GM12872 (cell line): ENCODE measurements around the gene DUSP16.

Source experiments
- CTCF ChIP-seq: IDR thresholded peaks from 3 replicates; pipeline ENCODE4 v1.5.1; 2011; ENCODE audit warnings: low read depth, mild to moderate bottlenecking, low read length, moderate library complexity; ENCODE audit not compliant: insufficient read depth

Gene DUSP16

DNA sequence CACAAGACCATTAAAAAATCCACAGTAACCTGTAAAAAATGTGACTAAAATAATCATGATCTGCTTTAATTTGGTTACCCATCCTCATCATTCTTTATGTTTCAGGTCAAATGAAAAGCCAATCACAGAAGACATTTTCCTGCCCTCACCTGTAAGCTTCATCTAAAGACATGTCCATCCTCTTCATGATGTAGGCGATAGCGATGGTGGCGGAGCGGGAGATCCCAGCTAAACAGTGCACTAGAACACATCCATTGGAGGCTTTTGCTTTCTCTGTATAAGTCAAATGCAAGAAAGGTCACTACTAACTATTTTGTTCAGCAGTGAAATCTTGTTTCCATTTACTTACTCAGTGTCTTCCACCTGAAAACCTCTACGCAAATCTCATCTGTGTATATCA, 82.6 kb downstream of the DUSP16 start:
- TF ChIP-seq CTCF, result no peak

DNA sequence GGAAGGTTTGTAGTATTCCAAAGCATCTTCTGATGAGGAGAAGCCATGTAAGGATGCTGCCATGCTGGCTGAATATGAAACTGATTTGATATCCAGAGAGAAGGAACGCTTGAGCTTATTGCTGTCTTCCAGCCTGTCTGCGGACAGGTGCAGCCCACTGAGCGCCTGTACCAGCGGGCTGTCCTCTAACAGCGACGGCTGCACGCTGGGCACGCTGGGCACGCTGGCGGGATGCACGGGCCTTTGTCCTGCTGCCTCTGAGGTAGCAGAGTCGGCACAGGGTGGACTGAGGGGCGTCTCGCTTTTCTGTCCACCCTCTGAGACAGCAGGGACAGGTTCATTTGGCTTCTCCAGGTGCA, 85.2 kb downstream of the DUSP16 start:
- TF ChIP-seq CTCF, result no peak

GRCh38 chr12:12476857-12477531, 85.7 kb downstream of the DUSP16 start:
- TF ChIP-seq CTCF, result no peak

- TF ChIP-seq CTCF, result no peak
Measured at GRCh38 chr12:12474931-12475795, 87.5 kb downstream of the DUSP16 start.

- TF ChIP-seq CTCF, result no peak
Measured at GRCh38 chr12:12474471-12474928, 88.2 kb downstream of the DUSP16 start.

GRCh38 chr12:12473223-12473622, 89.4 kb downstream of the DUSP16 start:
- TF ChIP-seq CTCF, result no peak

- TF ChIP-seq CTCF, result no peak
Measured at GRCh38 chr12:12470751-12471306, 91.8 kb downstream of the DUSP16 start.
